Amniotic stem cell (primary cell): Measurements from ENCODE around the gene CES3.
"Not testable (repeated sequence)": the region's sequence is repeated elsewhere in the genome, so short reads cannot be mapped to it uniquely, and the experiment has no call there.

Experiments
- DNase-seq: peaks from one replicate; lab custom pipeline; 2025; lab: John Stamatoyannopoulos, UW

CES3 gene

GRCh38 chr16:66926961-66927436, 34.1 kb upstream of the CES3 start:
- no peak for DNase-seq

GRCh38 chr16:66927918-66928649, 33.0 kb upstream of the CES3 start:
- no peak for DNase-seq

- no peak for DNase-seq
Observed at GRCh38 chr16:66928702-66929388, 32.2 kb upstream of the CES3 start.

- no peak for DNase-seq
Observed at GRCh38 chr16:66930189-66930588, 30.9 kb upstream of the CES3 start.

GRCh38 chr16:66931665-66932064, 29.4 kb upstream of the CES3 start:
- DNase-seq: no peak

- no peak for DNase-seq
Observed at GRCh38 chr16:66932076-66932475, 29.0 kb upstream of the CES3 start.

GRCh38 chr16:66933776-66934137, 27.3 kb upstream of the CES3 start:
- DNase-seq: no peak

- DNase-seq: peak; percentile 57
Observed at GRCh38 chr16:66934138-66934838, 26.8 kb upstream of the CES3 start, which contains the start of gene CIAO2B. TSS of gene CIAO2B (minus strand) at chr16:66934402. CDS start at chr16:66934364, 38 bp downstream.

GRCh38 chr16:66934839-66935313, 26.2 kb upstream of the CES3 start:
- not testable (repeated sequence) for DNase-seq

GRCh38 chr16:66935314-66936011, 25.6 kb upstream of the CES3 start, which contains the start of gene CES2:
TSS of gene CES2 (plus strand) at chr16:66935516. CDS start at chr16:66935636, 120 bp downstream.
- peak; percentile 29 for DNase-seq

- no peak for DNase-seq
Observed at GRCh38 chr16:66936462-66936861, 24.6 kb upstream of the CES3 start.

- no peak for DNase-seq
Observed at GRCh38 chr16:66936889-66937554, 24.0 kb upstream of the CES3 start.

- no peak for DNase-seq
Observed at GRCh38 chr16:66937725-66938337, 23.2 kb upstream of the CES3 start.

GRCh38 chr16:66939366-66939765, 21.7 kb upstream of the CES3 start:
- DNase-seq: no peak

- no peak for DNase-seq
Observed at GRCh38 chr16:66940236-66940635, 20.8 kb upstream of the CES3 start.

GRCh38 chr16:66942981-66943380, 18.1 kb upstream of the CES3 start:
- no peak for DNase-seq

- no peak for DNase-seq
Observed at GRCh38 chr16:66943426-66944053, 17.5 kb upstream of the CES3 start.

GRCh38 chr16:66944054-66944441, 17.0 kb upstream of the CES3 start:
- DNase-seq: no peak

GRCh38 chr16:66944971-66945370, 16.1 kb upstream of the CES3 start:
- DNase-seq: not testable (repeated sequence)

- DNase-seq: no peak
Observed at GRCh38 chr16:66945939-66946338, 15.1 kb upstream of the CES3 start.
